DMS153 (cell line): ENCODE measurements around the gene RCAN1.
"Not testable (repeated sequence)": the region's sequence is repeated elsewhere in the genome, so short reads cannot be mapped to it uniquely, and the experiment has no call there.

Experiments used
- DNase-seq: peaks from one replicate; lab custom pipeline; 2025; lab: John Stamatoyannopoulos, UW

Gene RCAN1

DNA sequence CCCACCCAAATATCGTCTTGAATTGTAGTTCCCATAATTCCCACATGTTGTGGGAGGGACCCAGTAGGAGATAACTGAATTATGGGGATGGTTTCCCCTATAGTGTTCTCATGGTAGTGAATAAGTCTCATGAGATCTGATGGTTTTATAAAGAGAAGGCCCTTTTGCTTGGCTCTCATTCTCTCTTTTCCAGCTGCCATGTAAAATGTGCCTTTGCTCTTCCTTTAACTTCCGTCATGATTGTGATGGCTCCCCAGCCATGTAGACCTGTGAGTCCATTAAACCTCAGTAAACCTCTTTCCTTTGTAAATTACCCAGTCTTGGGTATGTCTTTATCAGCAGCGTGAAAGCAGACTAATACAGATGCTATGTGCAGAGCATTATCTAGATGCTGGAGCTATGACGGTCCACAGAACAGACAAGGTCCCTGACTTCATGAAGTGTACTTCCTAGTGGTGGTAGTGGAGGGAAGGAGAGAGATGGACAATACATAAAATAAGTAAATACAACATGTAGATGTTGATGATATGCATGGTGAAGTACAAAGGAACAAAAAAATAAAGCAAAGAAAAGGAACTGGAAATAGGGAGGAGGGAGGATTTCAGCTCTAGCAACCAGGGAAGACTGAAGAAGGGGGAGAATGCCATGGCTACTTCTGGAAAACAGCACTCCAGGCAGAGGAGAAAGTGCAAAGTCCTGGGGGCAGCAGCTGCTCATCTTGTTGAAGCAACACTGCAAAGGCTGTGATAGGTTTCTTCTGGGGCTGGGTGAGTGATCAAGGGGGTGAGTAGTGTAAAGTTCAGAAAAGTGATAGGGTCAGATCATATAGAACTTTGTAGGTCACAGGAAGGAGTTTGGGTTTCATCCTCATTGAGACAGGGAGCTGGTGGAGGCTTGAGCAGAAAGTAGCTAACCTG is 6.8 kb upstream of the RCAN1 start:
- DNase-seq = no peak

DNA sequence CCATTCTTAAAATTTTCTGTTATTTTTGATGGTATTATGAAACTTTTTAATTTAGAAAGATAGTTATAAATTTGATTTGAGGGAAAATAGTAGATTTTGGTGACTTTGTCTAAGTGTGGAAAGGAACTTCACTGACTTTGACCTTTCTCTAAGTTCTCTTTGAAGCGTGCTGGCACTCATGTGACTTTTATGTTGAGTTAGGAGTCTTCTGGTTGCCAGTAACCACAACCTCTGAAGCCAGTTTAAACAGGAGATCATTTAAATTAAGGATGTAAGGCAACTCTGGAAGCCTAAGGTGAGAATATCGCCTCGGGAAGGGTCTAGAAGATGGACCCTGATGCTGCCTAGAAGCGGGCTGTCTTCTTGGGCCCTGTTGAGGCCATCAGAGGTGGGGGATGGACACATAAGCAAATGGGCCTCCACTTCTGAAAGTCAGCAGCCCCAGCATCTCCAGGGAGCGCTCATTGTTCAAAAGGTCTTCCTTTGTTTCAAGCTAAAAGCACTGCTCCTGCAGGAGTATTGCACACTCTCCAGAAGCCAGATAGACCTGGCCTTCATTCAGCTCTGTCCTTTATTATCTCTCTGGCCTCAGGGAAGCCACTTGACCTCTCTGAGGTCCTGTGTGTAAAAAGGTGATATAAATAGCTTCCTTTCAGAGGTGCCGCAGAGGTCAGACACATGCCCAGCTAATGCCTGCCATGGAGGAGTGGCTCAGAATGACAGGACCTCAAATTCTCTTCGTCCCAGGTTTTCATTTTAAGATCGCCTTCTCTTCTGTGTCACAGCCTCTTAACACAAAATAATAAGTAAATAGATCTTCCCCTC is 5.1 kb upstream of the RCAN1 start:
- no peak for DNase-seq

DNA sequence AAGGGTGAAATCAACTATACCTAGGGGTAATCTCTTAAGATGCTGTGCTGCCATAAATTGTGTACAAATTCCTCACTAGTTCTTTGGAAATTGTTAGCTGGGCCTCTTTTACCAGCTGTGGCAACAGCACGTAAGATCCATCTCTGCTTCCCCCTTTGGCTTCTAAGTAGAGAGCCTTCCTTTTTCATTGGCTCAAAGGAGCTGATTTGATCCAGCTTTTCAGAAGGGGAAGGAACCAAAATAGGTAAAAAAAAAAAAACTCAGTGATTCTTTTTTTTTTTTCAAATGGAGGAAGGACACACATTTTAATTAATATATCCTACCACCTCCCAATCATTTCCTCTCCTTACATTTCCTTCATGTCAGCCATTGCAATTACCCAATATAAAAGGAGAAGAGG is 4.0 kb upstream of the RCAN1 start:
- no peak for DNase-seq

DNA sequence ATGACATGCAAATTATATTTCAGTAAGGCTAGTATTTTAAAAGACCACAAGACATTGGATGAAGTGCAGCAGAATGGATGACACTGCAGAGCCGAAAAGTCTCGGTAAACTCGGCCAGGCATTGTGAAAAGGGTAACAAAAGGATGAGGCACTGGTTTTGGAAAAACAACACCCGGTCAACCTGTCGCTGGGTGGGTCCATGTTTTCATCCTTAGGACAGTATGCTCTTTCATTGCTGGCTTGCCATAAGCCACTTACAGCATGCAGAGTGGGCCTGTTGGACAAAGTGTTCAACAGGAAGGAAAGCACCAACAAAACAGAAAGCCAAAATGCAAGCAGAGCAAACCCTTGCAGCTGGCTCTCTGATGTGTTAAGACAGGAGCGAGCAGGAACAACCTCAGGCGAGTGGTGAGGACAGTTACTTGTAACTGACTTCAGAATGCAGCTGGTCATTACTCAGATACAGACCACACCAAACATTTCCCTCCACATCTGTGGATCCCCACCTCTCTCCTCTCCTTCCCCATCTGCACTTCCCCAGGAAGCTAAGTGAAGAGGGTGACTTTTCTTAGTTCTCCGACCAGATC is 2.9 kb upstream of the RCAN1 start:
- no peak for DNase-seq

DNA sequence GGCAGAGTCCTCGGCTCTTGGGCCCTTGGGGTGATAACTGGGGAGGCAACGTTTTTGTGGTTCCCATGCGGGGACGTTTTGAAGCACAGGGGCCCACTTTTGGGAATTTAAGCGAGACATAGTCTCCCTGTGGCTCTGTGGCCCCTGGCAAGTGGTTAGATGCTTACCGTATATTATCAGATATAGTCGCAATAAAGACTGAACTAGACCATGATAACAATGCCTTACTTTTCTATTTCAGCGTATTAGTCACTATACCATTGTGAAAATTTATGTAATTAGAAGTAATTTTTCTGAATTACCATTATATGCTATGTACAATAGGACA is 538 bp upstream of the RCAN1 start:
- DNase-seq = no peak

DNA sequence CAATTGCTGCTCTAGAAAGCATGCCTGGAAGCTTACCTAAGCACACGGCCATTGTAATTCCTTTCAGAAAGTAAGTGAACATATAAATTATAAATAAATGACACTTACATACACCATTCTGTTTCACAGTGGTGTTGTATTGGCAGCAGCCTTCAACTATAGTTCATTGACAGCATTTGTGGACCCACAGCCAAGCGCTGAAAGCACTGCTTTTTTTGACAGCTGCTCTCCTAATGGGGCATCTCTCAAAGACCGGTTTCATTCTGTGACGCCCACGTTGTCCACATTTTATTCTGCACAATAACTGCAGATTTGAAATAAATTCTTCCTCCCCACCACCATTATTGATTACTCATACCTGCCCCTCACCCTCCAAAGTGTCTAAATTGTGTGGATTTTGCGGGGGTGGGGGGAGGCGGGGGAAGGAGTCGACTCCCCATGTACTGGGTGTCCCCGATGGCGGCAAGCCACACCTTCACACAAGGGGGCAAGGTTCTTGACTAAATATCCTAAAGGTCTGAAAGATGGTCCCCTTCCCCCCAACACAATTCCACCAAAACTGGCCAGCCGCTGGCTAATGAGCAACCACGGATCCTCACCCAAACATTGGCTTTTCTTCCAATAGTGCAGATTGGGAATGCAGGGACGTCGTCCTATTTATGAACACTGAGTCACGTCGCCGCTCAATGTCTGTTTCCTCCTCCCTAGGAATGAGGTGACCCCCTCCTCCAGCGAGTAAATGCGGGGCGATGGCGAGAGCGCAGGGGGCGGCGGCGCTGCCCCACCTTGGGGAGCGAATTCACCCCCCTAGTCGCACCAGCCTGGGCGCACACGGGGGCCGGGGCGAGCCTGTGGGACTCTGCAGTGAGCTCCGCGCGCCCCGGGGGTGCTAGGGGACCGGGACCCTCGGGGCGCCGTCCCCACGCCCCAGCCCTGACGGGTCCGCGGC is 960 bp downstream of the RCAN1 start:
- DNase-seq = no peak

DNA sequence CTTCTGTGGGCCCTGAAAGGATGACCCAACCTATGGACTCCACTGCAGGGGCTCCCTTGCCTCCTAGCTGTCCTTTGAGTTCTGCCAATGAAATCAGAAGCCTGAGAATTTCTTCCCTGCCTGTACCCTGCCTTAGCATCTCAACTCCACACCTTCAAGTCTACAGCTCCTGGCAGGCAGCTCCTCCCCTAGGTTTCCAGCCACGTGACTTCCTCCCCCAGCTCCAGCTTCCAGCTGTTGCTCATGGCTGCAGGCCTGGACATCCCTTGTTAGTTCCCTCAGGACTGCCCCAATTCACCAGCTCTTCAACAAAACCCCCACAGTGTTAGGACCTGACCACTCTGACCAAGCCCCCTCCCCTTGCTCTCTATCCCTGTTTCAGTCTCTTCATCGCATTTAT is 2.4 kb downstream of the RCAN1 start:
- no peak for DNase-seq

DNA sequence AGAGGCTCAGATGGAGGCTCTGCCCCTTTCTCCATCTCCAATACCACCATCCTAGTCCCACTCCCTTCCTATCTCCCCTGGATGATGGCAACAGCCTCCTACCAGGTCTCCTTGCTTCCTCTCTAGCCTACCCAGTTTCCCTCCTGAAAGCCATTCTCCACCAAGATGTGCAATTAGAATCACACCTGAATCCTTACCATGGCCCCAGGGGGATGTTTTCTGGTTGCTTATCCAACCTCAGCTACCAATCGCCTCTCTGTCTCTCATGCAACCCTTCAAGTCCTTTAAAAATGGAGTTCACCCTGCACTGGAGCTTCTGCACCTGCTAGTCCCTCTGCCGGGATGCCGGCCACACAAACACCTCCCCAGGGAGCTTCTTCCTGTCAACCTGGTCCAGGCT is 2.9 kb downstream of the RCAN1 start:
- peak; percentile 47 for DNase-seq

DNA sequence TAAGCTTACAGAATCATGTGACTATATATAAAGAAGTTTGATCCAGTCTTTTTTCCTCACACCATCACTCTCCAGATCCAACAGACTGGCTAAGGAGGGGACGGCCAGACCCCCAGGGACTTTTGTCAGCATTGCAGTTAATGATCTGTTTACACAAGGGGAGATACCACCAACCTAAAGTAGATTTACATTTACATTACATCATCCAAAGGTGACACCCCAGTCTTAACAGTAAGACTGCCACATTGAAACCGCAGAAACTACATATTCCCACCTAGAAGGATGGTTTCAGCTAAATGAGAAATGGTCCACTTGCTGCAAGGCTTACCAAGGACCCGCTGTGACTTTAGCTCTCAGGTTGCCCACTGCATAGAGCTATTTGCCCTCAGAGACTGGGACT is 3.4 kb downstream of the RCAN1 start:
- DNase-seq = no peak

DNA sequence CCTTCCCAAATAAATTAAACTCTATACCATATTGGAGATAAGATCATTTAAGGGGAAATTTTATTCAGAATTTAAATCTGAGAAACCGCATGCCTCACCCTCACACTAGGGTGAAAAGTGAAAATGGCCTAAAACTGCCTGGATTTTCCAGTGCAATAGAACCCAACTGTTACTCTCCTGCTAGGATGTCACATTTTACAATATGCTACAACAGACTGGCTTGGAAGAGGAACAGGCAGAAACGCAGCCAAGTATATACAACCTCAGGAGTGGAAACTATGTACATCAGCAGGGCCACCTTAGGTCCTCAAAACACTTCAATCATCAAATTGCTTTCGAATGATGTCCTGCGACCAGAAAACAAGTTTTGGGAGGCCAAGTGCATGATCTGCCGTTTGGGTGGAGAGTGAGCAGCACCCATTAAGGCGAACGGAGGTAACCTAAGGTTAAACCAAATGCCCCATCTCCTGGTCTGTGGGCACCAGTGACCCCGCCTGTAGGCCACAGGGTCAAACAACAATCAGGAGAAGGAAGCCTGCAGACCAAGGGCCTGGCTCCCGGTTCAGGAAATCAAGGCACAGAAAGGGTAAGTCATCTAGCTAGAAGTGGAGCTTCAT is 4.9 kb downstream of the RCAN1 start:
- no peak for DNase-seq

DNA sequence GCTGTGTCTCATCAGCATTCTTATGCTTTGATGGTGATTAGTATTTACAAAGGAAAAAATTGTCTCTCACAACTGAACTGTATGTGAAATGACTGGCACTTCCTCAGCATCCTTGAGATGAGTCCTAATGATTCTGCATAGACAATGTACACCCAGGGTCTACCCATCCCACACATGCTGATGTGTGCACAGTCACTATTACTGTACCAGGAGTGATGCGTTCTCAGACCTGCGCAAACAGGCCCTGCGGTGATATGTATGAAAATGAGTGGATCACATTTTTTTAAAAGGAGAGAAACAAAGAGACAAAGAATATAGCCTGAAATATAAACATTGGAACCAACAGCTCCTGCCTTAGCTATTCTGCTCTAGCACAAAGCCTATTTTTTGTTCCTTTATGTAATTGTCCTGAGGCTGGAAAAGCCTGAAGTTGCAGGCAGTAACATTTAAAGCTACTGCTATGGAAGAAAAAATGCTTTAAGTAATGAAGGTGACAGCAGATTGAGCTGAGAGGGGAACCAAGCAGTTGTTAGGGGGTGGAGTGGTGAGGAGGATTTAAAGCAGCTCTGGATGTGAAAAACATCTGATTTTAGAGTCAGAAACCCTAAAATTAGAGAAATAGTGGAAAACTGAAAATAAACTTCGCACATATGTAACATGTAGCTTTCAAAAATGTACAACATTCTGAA is 5.5 kb downstream of the RCAN1 start:
- DNase-seq = no peak

DNA sequence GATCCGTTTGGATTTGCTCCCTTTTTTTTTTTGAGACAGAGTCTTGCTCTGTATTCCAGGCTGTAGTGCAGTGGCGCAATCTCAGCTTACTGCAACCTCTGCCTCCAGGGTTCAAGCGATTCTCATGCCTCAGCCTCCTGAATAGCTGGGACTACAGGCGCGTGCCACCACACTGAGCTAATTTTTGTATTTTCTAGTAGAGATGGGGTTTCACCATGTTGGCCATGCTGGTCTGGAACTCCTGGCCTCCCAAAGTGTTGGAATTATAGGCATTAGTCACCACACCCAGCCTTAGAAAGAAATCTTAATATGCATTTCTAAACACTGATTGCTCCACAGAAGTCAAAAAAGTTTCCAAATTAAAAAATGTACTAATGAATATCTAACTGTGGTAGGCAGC is 7.5 kb downstream of the RCAN1 start:
- not testable (repeated sequence) for DNase-seq

DNA sequence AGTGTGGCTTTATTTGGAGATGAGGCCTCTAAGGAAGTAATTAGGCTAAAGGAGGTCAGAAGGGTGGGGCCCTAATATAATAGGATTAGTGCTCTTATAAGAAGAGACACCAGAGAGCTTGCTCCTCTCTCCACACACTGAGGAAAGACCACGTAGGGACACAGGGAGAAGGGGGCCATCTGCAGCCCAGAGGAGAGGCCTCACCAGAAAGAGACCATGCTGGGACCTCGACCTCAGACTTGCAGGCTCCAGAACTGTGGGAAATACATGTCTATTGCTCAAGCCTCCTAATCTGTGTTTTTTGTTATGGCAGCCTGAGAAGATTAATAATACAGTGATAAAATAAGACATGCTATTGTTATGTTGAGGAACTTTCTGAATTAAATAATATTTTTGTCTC is 8.3 kb downstream of the RCAN1 start:
- no peak for DNase-seq

DNA sequence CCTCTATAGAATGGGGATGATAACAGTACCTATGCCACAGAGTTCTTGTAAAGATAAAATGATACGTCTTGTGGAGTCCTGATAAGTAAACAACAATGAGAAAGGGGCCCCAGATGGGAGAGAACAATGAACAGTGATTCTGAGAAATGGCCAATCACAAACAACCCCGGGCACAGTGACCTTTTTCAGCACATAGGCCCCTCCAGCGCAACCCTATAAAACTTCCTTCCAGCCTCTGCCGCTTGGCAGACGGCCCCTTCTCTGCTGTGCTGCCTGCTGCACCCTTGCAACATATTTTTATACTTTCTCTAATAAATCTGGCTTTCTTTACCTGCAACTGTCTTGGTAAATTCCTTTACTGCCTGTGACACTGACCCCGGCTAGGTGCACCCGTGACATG is 8.9 kb downstream of the RCAN1 start:
- no peak for DNase-seq

DNA sequence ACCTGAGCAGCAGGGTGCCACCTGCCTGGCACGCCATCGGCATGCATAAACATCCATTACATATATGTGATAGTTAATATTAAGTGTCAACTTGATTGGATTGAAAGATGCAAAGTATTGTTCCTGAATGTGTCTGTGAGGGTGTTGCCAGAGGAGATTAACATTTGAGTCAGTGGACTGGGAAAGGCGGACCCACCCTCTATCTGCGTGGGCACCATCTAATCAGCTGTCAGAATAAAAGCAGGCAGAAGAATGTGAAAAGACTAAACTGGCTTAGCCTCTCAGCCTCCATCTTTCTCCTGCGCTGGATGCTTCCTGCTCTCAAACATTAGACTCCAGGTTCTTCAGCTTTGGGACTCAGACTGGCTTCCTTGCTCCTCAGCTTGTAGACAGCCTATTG is 10.0 kb downstream of the RCAN1 start:
- DNase-seq = not testable (repeated sequence)

DNA sequence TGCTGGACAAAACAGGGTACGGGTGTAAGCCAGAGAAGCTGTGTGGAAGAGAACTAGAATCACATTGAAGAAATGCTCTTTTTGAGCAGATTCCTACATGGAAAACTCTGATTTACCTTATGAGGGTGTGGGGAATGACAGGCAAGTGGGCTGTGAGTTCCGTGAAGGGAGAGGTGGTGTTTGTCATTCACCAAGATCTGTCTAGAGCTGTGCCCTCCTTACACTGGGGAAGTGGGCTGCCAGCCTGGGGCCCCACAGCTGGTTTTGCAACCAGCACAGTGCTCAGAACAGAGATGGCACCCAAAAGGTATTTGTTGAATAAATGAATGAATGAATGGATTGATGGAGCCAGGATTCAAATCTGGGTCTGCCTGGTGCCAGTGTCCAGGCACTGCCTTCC is 10.4 kb downstream of the RCAN1 start:
- no peak for DNase-seq

DNA sequence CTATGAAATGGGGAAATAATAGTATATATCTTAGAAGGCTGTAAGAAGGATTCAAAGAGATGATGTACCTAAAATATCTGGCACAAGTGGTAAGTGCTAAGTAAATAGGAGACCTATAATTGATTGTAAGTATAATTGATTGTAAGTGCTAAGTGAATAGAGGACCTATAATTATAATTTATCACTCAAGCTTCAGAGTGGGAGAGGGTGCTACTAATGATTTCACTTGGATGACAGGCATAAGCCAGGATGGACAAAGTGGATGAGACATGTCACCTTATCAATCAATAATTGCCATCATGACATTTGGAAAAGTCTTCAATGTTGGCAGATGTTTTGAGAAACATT is 11.2 kb downstream of the RCAN1 start:
- DNase-seq = no peak

DNA sequence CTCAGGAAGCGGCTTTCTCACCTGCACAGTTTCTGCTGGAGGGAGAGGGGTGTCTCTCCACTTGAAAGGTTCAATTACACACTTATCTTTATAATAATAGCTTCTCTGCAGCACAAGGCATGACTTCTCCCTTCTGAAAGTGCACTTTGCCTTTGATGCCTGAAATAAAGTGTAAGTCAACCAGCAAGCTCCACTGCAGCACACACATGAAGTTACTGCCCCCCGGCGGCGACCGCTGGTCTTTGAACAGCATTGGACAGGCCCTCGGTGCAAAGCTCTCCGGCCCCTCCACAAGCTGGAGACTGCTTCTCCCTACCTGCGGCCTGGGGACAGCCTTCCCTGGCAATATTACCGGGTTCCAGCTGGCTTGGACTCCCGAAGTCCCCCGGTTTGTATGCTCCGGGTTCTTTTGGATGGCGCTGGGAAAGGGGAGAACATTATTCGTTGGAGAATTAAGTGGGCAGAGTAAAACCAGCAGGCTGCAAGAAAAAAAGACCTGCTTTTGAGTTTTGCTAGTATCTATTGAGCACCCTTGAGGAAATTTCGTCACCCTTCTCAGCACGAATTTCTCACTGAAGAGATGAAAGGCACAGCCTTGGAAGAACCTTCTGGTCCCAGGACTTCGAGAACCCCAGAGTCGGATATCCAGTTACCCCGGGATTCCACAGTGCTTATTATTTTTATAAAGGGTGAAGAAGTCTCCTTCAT is 11.8 kb downstream of the RCAN1 start:
- DNase-seq = peak; percentile 94

DNA sequence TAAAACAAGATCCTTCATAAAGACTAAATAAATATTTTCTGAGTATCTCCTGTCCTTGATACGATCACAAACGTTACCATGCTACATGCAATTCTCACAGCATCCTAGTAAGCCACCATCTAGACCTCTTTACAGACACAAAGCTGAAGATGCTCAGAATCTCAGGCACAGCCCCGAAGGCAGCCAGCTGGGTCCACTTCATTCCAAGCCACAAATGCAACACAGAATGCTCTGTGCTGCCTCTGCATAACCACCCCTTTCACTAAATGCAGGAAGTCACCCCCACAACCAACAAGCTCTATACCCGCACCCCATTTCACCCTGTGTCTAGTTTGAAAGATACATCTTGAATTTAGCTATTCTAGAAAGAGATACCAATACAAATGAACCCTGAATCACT is 12.9 kb downstream of the RCAN1 start:
- no peak for DNase-seq

DNA sequence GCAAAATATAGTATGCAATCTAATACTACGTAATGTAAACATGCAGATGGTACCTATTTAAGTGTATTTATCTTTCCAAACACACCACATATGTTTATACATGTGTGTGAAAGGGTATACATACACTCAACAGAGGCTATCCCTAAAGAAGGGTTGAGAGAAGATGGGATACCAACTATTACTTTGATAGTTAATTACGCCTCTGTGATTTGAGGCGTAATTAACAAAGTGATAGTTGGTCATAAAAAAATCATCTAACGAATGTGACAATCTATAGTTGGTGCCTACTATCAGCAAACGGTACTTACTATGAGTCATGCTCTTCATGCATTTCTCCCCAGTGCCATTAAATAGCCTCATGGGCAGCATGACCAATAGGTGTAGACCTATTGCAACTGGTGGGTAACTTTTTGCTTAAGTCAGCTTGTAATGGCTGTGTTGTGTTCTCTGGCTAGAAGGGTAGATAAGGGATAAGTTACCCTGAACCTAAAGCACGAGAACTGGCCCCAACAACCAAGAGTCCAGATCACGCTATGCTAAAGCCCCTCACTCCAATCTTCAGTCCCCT is 15.3 kb downstream of the RCAN1 start:
- DNase-seq = peak; percentile 61
